Measurements from ENCODE around the gene POLH. TPM values are rescaled to one million over a fixed set of nuclear protein-coding genes. Genes with fewer than 3 reads are reported as not detected.
"Not testable (repeated sequence)": the region's sequence is repeated elsewhere in the genome, so short reads cannot be mapped to it uniquely, and the experiment has no call there.

POLH gene
- total and polyA plus RNA-seq, 10 of the 15 experiments (the other 5 are each of a cell fraction or from before 2014, with no cell fraction given) = 5.5 to 33.6 (median 18.6) TPM

- H3K4me1 ChIP-seq (ENCODE audit: control insufficient read depth, insufficient read depth, low read length) = no peaks in the 10 kb centered on the region
- no peaks in the 10 kb centered on the region for H3K9me3 ChIP-seq (replicated peaks; ENCODE audit: control insufficient read depth, insufficient read depth, low read length)
- H3K79me2 ChIP-seq (ENCODE audit: control insufficient read depth, insufficient read depth, low read length) = no peaks in the 10 kb centered on the region
- no peak overlapping the region for H3K9ac ChIP-seq (ENCODE audit: control insufficient read depth, insufficient read depth, low read length)
- ChIA-PET SMC1A (ENCODE audit: uncharacterized antibody, unreplicated experiment) (interaction anchor here (1.5 kb wide), 1 partner anchor 13 kb away, joined by 5 read pairs; no protein-coding TSS in a partner anchor), POLR2A (interaction anchor here (0.7 to 2.2 kb wide), 3 partner anchors 12 to 341 kb away, joined by 3 to 8 read pairs (median 7); no protein-coding TSS in a partner anchor), CTCF (interaction anchor here (0.6 to 2.6 kb wide), 4 partner anchors 10 to 76 kb away, joined by 3 to 11 read pairs (median 7); no protein-coding TSS in a partner anchor), RAD21 (ENCODE audit: unreplicated experiment) (interaction anchor here (0.7 to 0.9 kb wide), 2 partner anchors 15 kb away, joined by 3 read pairs; partner anchors contain the start of genes POLR1C and YIPF3)
- peaks cover 11 to 27% of the 10 kb centered on the region in 2 experiments for H3K36me3 ChIP-seq (ENCODE audit: control insufficient read depth in 2 of 2, insufficient read depth in 2 of 2, low read length in 1 of 2)
- no peak for ATAC-seq
- no peak for DNase-seq (ENCODE audit: low read depth, low spot score)
- no peaks in the 10 kb centered on the region for H4K20me1 ChIP-seq (ENCODE audit: control insufficient read depth, insufficient read depth)
- no peak overlapping the region for H3K4me2 ChIP-seq (ENCODE audit: control insufficient read depth, insufficient read depth)
- H3K27ac ChIP-seq (ENCODE audit: control insufficient read depth, insufficient read depth) = no peak overlapping the region
- H2AFZ ChIP-seq (ENCODE audit: control insufficient read depth, low read depth, low read length) = no peak overlapping the region
- no TSS peak for BruUV-seq (replicated peaks)
- 100% methylated on average over 1 of the region's 1 CpG for WGBS (ENCODE audit: insufficient coverage, insufficient replicate concordance, low lambda C conversion rate, missing lambda C conversion rate)
- no peak for FAIRE-seq
- H3K27me3 ChIP-seq (replicated peaks in 1 of 2; ENCODE audit: control insufficient read depth in 2 of 2, insufficient read depth in 2 of 2, low read length in 1 of 2) = no peaks in the 10 kb centered on the region
- TF ChIP-seq ZBED1 (IDR thresholded peaks at IDR 0.05; ENCODE audit: borderline replicate concordance) (no peak), SREBF1 (IDR thresholded peaks at IDR 0.05; ENCODE audit: low read length) (no peak), HDGF (IDR thresholded peaks at IDR 0.05) (no peak)
- intact Hi-C loops (cut with micrococcal nuclease; ENCODE audit: unreplicated experiment) = no loop called here
- no peak overlapping the region for H3K4me3 ChIP-seq
- in situ Hi-C loops (cut with MboI) = no loop called here
These were observed 43.8 kb upstream of the POLH start for GRCh38 chr6:43532201-43532600.

DNA sequence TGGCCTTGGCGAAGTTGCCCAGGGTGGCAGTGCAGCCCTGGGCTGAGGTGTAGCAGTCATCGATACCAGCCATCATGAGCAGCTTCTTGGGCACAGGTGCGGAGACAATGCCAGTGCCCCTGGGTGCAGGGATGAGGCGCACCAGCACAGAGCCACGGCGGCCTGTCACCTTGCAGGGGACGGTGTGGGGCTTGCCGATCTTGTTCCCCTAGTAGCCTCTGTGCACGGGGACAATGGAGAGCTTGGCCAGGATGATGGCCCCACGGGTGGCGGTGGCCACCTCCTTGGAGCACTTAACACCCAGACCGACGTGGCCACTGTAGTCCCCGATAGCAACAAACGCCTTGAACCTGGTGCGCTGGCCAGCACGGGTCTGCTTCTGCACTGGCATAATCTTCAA lies 37.0 kb upstream of the POLH start:
- ATAC-seq; SMC1A ChIA-PET (ENCODE audit: uncharacterized antibody, unreplicated experiment): not testable (repeated sequence)

DNA sequence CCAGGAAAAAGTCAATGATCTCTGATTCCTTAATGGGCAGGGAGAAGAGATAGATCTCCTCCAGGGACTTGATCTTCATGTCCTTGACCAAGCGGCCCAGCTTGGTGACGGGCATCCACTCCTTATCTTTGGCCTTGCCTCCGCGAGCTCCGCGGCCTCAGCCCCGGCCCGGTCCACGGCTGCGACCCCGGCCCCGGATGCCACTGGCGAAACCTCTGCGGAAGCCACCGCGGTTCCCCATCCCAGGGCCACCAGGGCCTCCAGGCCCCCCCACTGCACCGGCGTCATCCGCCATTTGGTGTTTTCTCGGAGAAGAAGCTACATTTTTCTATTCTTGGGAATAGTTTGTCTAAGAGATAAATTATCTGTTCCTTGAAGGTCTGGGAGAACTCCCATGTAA lies 36.6 kb upstream of the POLH start:
- BruUV-seq (replicated peaks); H3K79me2 ChIP-seq (ENCODE audit: control insufficient read depth, insufficient read depth, low read length); H3K9me3 ChIP-seq (replicated peaks; ENCODE audit: control insufficient read depth, insufficient read depth, low read length); SMC1A ChIA-PET (ENCODE audit: uncharacterized antibody, unreplicated experiment); CTCF ChIA-PET; H2AFZ ChIP-seq (ENCODE audit: control insufficient read depth, low read depth, low read length); FAIRE-seq; intact Hi-C loops (cut with micrococcal nuclease; ENCODE audit: unreplicated experiment); H3K4me3 ChIP-seq; H3K27me3 ChIP-seq (replicated peaks in 1 of 2; ENCODE audit: control insufficient read depth in 2 of 2, insufficient read depth in 2 of 2, low read length in 1 of 2); ATAC-seq; H4K20me1 ChIP-seq (ENCODE audit: control insufficient read depth, insufficient read depth); H3K9ac ChIP-seq (ENCODE audit: control insufficient read depth, insufficient read depth, low read length); POLR2A ChIA-PET; H3K27ac ChIP-seq (ENCODE audit: control insufficient read depth, insufficient read depth); in situ Hi-C loops (cut with MboI); H3K4me1 ChIP-seq (ENCODE audit: control insufficient read depth, insufficient read depth, low read length); H3K4me2 ChIP-seq (ENCODE audit: control insufficient read depth, insufficient read depth); DNase-seq (ENCODE audit: low read depth, low spot score); RAD21 ChIA-PET (ENCODE audit: unreplicated experiment): not testable (repeated sequence)
- H3K36me3 ChIP-seq (ENCODE audit: control insufficient read depth in 2 of 2, insufficient read depth in 2 of 2, low read length in 1 of 2) = peaks cover 1 to 12% of the 10 kb centered on the region in 2 experiments; a peak in 3 of 4 replicates
- WGBS (ENCODE audit: insufficient coverage, insufficient replicate concordance, low lambda C conversion rate, missing lambda C conversion rate) = 97% methylated on average over 20 of the region's 20 CpGs

More for the DNA sequence above, 37.0 kb upstream of the POLH start:
- DNase-seq (ENCODE audit: low read depth, low spot score); H2AFZ ChIP-seq (ENCODE audit: control insufficient read depth, low read depth, low read length); H3K4me3 ChIP-seq; FAIRE-seq; RAD21 ChIA-PET (ENCODE audit: unreplicated experiment); H3K4me1 ChIP-seq (ENCODE audit: control insufficient read depth, insufficient read depth, low read length); H4K20me1 ChIP-seq (ENCODE audit: control insufficient read depth, insufficient read depth); H3K9me3 ChIP-seq (replicated peaks; ENCODE audit: control insufficient read depth, insufficient read depth, low read length); H3K27ac ChIP-seq (ENCODE audit: control insufficient read depth, insufficient read depth); CTCF ChIA-PET; intact Hi-C loops (cut with micrococcal nuclease; ENCODE audit: unreplicated experiment); H3K27me3 ChIP-seq (replicated peaks in 1 of 2; ENCODE audit: control insufficient read depth in 2 of 2, insufficient read depth in 2 of 2, low read length in 1 of 2); BruUV-seq (replicated peaks); H3K9ac ChIP-seq (ENCODE audit: control insufficient read depth, insufficient read depth, low read length); in situ Hi-C loops (cut with MboI); H3K79me2 ChIP-seq (ENCODE audit: control insufficient read depth, insufficient read depth, low read length); H3K4me2 ChIP-seq (ENCODE audit: control insufficient read depth, insufficient read depth); POLR2A ChIA-PET: not testable (repeated sequence)
- H3K36me3 ChIP-seq (ENCODE audit: control insufficient read depth in 2 of 2, insufficient read depth in 2 of 2, low read length in 1 of 2) = peaks cover 1 to 11% of the 10 kb centered on the region in 2 experiments; a peak in 3 of 4 replicates
- WGBS (ENCODE audit: insufficient coverage, insufficient replicate concordance, low lambda C conversion rate, missing lambda C conversion rate) = 98% methylated on average over 14 of the region's 17 CpGs
